Fibroblast of the conjunctiva (primary cell): ENCODE measurements around the gene TMEM132C.
"Not testable (repeated sequence)": the region's sequence is repeated elsewhere in the genome, so short reads cannot be mapped to it uniquely, and the experiment has no call there.

Experiments used
- DNase-seq: peaks from one replicate; pipeline ENCODE4 v3.0.0-alpha.2; 2010; ENCODE audit warnings: low read depth

The TMEM132C gene

GRCh38 chr12:128564956-128565355 is 298.0 kb downstream of the TMEM132C start:
- DNase-seq: no peak

GRCh38 chr12:128567730-128568129 is 300.8 kb downstream of the TMEM132C start:
- no peak for DNase-seq

- no peak for DNase-seq
Observed at GRCh38 chr12:128570191-128571065, 303.5 kb downstream of the TMEM132C start.

- DNase-seq: no peak
Observed at GRCh38 chr12:128571906-128572810, 305.2 kb downstream of the TMEM132C start.

GRCh38 chr12:128573907-128574306 is 306.9 kb downstream of the TMEM132C start:
- no peak for DNase-seq

- no peak for DNase-seq
Observed at GRCh38 chr12:128578045-128578444, 311.1 kb downstream of the TMEM132C start.

GRCh38 chr12:128581321-128581761 is 314.4 kb downstream of the TMEM132C start:
- DNase-seq: no peak

- DNase-seq: no peak
Observed at GRCh38 chr12:128583453-128583852, 316.5 kb downstream of the TMEM132C start.

GRCh38 chr12:128586451-128587029 is 319.6 kb downstream of the TMEM132C start:
- no peak for DNase-seq

- DNase-seq: no peak
Observed at GRCh38 chr12:128587918-128588317, 320.9 kb downstream of the TMEM132C start.

GRCh38 chr12:128592220-128592744 is 325.3 kb downstream of the TMEM132C start:
- DNase-seq: no peak

- no peak for DNase-seq
Observed at GRCh38 chr12:128594521-128594920, 327.6 kb downstream of the TMEM132C start.

- no peak for DNase-seq
Observed at GRCh38 chr12:128595609-128596008, 328.6 kb downstream of the TMEM132C start.

GRCh38 chr12:128600886-128601285 is 333.9 kb downstream of the TMEM132C start:
- no peak for DNase-seq

- no peak for DNase-seq
Observed at GRCh38 chr12:128603573-128604115, 336.7 kb downstream of the TMEM132C start.

GRCh38 chr12:128604219-128604618 is 337.2 kb downstream of the TMEM132C start:
- DNase-seq: not testable (repeated sequence)

GRCh38 chr12:128606051-128606450 is 339.1 kb downstream of the TMEM132C start:
- DNase-seq: no peak

- DNase-seq: no peak
Observed at GRCh38 chr12:128606538-128606937, 339.6 kb downstream of the TMEM132C start.

- DNase-seq: no peak
Observed at GRCh38 chr12:128606970-128607369, 340.0 kb downstream of the TMEM132C start.

GRCh38 chr12:128607641-128608040 is 340.7 kb downstream of the TMEM132C start:
- no peak for DNase-seq

- DNase-seq: no peak
Observed at GRCh38 chr12:128609861-128610260, 342.9 kb downstream of the TMEM132C start.

GRCh38 chr12:128611736-128612135 is 344.8 kb downstream of the TMEM132C start:
- no peak for DNase-seq
